Brain pericyte (primary cell): ENCODE data around the gene NAA50.
A peak's percentile ranks its signal among the peaks of the same experiment; 100 is the strongest.

Source experiments
- DNase-seq: peaks from one replicate; pipeline ENCODE4 v3.0.0-alpha.2; 2012; ENCODE audit warnings: low read depth, low spot score

Gene NAA50

DNA sequence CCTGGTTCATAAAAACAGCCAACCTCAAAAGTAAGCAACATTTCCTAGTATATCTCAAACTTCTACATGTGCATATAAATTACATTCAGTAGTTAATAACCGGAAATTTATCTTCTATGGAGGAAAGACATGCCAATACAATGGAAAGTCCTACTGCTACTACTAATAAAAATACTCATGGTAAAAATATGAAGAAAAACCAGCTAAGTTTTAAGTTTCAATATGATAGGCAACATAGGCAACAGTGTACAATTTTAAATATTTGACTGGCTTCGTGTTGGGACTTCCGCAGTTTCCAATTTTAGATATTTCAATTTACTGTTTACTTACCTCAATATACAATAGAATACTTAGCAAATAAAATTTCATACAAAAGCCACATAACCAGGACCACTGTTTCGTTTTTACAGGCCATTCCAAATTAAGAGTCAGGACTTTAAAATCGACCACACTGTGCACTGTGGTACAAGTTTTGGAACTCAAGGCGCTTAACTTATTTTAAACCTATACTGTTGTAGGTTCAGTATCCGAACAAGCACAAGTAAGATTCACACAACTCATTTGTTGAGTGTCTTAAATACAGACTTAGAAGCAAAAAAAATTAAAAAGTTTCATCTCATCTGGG, 2.9 kb downstream of the NAA50 start:
- no peak for DNase-seq

DNA sequence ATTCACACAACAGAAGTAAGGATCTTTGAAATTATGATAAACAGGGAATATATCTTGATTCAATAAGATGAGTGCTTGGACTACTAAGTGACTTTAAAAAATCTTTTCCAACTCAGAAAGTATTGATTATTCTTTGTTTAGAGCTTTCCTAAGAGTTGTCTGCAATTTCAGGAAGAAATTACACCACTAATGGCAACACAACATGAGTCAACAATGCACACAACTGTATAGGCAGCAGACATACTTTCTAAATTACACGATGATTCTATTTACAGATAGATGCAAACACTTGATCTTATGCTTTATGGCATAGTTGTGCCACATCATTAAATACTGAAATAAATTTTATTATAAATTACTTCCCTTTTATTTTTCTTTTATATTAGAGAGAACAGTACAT, 4.4 kb downstream of the NAA50 start:
- DNase-seq, result no peak

DNA sequence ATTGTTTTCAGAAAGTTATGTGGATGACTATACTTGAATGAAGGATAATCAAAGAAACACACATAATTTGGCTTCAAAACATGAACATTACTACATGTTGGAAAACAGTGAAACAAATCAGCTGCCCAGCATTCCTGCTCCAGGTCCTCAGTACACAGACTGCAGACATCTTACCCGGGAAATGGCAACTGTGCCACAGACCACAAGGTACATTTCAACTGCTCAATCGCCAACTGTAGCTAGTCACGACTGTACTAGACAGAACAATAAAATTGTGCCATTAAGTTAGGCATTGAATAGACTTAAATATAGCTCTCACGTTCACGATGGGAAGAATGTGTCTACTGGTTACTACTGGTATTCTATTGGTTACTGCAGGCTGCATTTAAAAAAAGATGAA, 5.0 kb downstream of the NAA50 start:
- DNase-seq, result no peak

DNA sequence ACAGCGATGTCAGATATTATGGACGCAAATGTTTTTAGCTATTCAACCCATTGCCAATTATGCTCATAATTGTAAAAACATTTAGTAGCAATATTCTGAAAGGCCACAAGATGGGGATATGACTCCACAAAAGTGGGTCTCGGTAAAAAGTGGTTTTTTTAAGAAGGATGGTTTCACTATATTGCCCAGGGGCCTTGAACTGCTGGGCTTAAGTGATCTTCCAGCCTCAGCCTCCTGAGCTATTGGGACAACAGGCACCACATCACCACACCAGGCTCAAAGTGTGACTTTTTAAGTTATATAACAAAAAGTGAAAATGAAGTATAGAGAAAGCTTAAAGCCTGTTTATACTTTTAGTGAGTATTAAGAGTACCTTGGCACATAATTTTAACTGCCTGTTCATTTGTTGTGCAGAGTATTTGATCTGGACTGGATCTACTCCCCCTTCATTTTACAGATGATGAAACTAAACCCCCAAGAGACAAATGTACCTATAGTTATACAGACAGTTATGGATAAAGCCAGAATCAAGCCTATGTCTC, 9.4 kb downstream of the NAA50 start:
- DNase-seq, result peak; percentile 29

DNA sequence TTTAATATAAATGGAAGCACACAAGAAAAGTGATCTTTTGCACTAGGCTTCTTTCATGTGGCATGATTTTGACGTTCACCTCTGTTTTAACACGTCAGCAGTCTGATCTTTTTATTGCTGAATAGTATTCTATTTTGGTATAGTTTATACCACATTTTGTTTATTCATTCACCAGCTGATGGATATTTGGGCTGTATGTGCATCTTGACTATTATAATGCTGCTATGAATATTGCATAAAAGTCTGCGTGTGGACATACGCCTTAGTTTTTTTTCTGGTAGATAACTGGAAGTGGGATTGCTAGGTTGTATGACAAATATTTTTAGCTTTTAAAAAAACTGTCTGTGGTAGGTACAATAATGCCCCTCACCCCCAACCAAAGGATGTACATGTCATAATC, 14.4 kb downstream of the NAA50 start:
- DNase-seq, result no peak

DNA sequence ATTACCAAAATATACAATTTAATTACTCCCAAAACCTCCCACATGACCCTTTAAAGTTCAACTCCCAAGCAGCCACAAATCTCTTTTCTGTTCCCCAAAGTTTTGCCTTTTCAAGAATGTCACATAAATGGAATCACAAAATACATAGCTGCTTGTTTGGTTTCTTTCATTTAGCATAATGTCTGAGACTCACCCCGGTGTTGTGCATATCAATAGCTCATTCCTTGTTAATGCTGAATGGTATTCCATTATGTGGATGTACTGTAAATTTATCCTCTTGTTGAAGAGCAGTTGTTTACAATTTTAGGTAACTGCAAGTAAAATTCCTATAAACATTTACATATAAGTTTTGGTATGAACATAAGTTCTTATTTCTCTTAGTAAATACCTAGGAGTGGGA, 15.5 kb downstream of the NAA50 start:
- DNase-seq, result no peak

DNA sequence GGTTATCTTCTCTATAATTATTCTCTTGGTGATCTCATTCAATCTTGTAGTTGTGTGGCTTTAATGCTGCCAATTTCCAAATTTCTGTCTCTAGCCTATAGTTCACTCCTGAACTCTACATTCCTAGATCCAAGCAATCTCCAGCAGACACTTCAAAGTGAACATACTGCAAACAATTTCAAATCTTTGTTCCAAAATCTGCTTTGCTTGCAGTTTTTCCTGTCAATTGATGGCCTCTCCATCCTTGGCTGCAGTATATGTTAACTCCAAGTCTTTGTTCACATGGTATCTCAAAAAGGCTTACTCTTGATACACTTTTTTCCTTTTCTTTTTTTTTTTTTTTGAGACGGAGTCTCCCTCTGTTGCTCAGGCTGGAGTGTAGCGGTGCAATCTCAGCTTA, 17.4 kb downstream of the NAA50 start:
- DNase-seq, result no peak

DNA sequence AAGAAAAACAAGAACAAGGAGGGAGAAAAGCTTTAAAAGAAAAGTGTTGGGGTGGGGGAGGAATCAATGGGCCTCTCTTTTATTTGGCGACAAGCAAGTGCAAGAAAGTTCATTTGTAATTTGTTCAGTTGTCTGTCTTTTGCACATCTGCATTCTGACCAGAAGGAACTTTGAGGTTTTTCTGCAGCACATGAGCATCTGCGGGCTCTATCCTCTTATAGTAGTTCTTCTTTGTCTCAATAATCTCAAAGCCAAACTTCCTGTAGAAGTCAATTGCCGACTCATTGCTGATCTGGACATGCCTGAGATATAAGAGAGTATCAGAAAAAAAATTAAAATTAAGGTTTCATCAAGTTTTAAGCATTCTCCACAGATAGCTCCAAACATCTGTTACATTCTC, 24.4 kb downstream of the NAA50 start:
- DNase-seq, result no peak

DNA sequence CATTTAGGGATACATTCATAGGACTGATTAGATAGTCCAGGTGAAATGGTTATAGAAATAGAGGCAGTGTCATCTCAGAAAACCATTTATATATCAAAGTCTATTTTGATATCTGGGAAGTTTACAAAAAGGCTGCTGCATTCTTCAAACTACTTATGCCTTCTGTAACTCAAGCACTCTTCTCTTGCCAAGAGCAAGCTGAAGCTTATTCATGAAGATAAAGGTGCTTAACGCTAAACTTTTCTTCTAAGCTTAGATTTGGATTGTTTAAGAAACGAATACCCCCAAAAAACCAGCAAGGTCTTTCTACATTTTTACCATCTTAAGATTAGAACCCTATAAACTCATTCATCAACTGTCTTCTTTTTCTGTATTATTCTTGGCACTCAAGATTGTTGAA, 26.3 kb downstream of the NAA50 start:
- DNase-seq, result no peak

DNA sequence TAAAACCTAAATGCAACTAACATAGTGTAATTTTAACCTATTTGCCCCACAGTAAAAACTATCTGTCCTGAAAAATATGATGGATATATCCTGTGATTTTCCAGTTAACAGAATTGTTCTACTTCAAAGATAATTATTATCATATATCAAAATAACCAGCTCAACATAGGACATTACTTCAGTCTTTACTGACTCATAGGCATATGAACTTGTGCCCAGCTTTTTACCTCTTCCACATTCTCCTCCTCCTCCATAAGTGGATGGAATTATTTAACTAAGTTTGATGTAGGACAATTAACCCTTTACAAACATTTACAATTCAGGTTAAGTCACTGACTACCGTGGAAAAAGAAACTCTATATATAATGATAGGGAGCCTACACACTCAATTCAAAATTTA, 26.8 kb downstream of the NAA50 start:
- DNase-seq, result no peak

DNA sequence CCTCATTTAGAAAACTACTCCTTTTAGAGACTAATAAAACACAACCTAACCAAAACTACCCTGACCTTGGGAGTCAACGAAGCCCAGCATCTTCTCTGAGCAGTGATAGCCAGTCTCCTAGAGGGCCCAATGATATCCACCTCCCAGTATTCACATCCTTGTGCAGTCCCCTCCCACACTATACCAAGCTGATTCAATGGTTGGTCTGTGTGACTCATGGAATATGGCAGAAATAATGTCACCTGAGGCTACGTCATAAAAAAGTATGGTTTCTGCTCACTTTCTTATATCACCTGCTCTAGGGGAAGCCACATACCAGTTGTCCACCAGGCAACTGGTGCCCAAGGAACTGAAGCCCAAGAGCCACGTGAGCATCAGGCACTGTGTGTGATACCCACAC, 28.2 kb downstream of the NAA50 start:
- DNase-seq, result no peak

DNA sequence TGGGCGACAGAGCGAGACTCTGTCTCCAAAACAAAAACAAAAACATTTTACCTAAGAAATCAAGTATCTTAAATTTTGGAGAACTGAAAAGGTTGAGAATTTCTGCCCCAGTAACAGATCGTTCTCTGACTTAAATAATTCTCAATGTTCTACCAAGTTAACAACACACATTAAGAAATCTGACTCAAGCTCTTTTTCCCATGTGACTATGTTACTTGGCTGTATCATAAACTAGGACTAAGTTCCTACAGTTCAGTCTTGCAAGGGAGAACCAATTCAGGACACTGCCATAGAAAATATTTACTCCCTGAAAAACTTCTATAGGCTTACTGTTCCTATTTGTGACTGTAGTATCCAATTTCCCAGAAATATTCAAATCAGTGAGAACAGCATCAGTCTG, 28.7 kb downstream of the NAA50 start:
- no peak for DNase-seq

DNA sequence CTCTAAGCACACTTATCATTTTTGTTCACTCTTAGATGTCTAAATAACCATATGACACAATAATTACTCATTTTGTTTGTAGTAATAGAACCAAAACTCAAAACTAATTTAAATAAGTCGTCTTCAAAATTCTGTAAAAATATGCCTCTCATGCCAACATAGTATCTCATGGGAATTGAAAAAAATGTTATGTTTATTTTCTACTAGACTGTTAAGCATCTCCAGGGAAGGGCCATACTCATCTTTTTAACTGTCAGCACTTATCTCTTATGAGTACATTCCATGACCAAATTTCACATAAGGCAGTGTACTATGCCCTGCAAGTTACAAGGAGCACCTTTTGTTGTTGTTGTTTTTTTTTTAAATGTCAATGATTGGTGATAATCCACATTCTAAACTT, 31.3 kb downstream of the NAA50 start:
- no peak for DNase-seq

DNA sequence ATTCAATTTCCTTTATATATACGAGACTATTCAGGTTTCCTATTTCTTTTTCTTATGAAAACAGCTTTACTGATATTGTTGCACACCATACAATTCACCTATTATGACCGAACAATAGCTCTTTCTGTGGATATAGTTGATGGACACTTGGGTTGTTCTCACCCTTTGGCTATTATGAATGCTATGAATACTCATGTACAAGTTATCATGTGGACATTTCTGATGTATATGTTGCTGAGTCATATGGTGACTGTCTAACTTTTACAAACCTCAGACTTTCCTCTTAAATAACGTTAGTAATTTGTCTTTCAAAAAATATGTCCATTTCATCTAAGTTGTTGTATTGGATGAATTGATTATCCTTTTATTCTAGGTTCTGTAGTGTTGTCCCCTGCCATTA, 33.9 kb downstream of the NAA50 start:
- DNase-seq, result no peak

DNA sequence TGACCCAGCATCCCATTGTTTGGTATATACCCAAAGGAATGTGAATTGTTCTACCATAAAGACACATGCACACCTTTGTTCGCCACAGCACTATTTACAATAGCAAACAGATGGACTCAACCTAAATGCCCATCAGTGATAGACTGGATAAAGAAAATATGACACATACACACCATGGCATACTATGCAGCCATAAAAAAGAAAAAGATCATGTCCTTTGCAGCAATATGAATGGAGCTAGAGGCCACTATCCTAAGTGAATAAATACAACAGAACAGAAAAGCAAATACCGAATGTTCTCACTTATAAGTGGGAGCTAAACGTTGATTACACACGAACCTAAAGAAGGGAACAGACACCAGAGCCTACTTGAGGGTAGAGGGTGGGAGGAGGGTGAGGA, 38.2 kb downstream of the NAA50 start:
- DNase-seq, result no peak

DNA sequence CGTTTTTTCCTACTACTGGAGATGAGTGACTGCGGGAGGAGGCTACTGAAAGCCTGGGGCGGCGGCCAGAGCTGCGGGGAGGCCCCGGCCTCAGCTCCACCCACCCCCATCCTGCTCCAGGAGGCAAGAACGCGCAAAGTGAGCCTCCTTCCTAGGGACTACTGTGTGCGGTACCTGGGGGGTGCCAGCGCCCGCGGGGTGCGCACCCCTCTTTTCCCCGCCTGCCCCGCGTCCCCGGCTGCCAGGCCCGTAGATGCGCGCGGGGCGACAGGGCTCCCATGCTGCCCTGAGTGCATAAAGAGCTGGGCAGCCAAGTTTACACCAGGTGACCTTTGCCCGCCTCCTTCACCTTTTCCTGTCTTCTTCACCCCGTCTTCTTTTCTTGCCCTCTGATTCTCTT, 47.1 kb downstream of the NAA50 start:
- DNase-seq, result no peak

DNA sequence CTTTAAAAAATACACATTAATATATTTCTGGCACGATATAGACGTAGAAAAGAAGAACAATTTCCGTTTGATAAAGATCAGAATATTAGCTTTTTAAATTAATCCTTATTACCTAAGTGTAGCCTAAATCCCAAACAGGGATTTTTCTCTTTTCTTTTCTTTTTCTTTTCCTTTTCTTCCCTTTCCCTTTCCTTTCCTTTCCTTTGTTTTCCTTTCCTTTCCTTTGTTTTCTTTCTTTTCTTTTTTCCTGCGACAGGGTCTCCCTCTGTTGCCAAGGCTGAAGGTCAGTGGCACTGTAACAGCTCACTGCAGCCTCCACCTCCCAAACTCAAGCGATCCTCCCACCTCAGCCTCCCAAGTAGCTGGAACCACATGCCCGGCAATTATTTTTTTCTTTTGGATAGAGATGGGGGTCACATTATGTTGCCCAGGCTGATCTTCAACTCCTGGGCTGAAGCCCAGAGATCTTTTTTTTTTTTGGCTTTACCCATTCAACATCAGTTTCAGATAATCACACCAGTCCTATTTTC, 47.8 kb downstream of the NAA50 start:
- DNase-seq, result no peak

DNA sequence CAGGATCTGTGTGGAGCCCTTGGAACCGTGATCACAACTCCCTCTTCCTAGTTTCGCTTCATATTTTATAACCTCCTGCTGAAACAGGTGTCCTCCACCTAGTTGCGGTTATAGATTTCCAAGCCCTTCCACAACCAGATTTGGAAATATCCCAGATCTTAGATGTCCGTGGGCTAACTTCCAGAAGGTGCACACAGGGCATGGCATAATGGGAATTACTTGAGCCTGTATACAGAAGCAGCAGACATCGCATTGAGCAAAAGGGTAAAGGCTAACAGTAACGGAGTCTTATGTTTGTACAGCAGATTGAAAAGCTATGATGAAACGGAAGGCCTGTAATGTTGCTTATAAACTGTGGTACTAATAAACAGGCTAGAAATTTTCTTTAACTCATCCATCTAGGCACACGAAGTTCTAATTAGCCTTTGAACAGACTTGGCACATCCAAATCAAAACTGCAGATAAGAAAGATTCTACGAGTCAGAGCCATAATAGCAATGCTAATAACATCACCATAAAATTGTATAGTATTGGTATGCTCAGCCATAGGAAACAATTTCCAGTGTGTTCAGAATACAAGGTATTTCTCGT, 48.5 kb downstream of the NAA50 start:
- DNase-seq, result no peak

DNA sequence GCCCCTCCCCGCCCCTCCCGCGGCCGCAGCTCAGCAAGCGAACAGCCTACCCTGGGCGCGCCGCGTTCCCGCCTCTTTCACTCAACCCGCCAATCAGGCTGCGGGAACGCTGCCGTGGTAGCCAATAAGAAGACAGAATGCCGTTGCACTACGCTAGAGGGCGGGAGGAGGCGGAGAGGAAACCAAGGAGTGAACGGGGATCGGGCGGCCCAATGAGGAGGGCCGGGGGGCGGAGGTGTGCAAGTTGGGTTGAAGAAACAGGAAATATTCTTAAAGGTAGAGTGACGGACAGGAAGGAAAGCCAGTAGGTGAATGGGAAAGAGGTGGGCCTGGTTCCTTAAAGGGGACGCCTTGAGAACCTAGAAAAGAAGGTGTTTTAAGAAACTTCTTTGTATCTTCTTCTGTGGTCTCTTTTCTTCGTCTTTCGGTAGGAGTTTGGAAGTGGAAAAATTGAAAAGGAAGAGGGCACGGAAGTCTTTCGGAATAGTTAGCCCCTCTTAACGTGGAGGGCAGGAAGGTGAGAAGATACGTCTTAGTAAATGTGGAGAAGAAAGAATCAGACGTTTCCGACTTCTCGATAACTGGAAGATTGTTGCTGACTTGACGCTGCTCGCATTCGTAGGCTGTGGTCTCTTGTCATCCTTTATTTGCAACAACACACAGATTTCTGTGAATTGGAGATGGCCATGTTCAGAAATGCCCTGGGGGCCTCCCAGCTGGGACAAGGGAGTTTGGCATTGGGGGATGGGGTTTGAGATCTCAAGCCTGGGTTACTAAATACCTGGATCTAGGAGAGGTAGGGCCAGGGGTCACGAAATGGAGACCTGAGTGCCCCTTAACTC, 49.2 kb downstream of the NAA50 start:
- peak; percentile 99 for DNase-seq

DNA sequence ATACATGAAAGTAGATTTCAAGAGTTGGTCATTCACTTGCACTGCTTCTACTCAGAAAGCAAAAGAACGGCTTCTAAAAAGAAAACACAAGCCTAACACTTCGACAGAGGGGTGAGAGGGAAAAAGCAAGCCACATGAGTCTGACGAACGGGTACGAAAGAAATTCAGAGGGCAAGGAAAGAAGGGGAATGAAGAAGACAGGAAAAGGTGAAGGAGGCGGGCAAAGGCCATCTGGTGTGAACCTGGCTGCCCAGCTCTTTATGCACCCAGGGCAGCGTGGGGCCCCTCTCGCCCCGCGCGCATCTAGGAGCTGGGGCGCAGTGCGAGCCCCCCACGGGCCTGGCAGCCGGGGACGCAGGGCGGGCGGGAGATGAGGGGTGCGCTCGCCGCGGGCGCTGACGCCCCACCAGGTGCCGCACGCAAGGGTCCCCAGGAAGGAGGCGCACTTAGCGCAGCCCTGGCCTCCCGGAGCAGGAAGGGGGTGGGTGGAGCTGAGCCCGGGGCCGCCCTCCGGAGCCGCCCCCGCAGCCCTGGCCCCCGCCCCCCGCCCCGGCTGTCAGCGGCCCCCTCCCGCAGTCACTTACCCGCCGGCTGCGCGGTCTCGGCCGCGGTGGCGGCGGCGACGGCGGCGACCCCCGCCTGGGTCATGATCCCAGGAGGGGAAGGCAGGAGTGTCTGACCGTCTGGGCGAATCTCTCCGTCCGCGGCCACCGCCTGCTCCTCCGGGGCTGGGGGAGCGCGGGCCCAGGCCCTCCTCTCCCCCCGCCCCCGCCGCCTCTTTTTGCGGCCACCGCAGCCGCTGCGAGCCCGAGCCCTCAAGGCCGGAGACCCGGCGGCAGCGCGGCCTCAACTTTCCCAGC, 50.0 kb downstream of the NAA50 start, which contains the start of gene USF3:
TSS of gene USF3 (minus strand) at position 857 of the 860 bp plus-strand sequence. CDS start 21,764 bp downstream, outside the sequence.
- no peak for DNase-seq

DNA sequence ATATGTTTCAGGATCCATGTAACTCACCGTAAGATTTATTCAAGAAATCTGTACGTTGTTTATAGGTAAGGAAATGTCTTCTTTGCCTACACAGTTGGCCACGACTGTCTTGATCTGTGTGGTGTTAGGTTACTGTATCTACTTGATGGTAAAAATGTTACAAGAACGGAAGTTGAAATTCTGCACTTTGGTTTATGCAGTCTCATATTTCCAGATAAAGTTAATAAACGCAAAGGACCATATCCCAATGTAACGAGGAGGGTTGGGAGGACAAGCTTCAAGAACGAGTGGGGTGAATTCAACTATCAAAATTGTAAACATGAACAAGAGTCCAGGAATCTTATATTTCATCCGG, 50.6 kb downstream of the NAA50 start:
- DNase-seq, result no peak

DNA sequence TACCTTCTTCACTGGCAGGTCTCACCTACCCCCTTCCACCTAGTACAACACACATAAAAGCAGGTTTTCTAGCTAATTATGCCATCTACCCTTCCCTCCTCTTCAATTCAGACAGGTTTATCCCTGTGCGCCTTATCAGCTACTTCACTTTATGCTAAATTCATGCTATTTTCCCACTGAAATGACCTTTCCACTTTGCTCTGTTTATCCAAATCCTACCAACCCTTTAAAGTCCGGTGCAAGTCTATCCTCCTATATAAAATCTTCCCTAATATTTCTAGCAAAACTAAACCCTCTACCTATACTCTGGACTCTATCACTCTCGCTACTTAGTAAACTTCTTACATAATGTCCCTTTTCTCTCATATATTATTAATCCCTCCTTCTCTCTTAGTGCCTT, 55.6 kb downstream of the NAA50 start:
- DNase-seq, result no peak
